ENCODE results near the gene MCM10.
"Not testable (repeated sequence)": the region's sequence is repeated elsewhere in the genome, so short reads cannot be mapped to it uniquely, and the experiment has no call there.

The MCM10 gene

GRCh38 chr10:13222566-13222965, 61.2 kb downstream of the MCM10 start:
- DNase-seq = no peak

- DNase-seq = no peak
Observed at GRCh38 chr10:13223241-13223640, 61.9 kb downstream of the MCM10 start.

DNA sequence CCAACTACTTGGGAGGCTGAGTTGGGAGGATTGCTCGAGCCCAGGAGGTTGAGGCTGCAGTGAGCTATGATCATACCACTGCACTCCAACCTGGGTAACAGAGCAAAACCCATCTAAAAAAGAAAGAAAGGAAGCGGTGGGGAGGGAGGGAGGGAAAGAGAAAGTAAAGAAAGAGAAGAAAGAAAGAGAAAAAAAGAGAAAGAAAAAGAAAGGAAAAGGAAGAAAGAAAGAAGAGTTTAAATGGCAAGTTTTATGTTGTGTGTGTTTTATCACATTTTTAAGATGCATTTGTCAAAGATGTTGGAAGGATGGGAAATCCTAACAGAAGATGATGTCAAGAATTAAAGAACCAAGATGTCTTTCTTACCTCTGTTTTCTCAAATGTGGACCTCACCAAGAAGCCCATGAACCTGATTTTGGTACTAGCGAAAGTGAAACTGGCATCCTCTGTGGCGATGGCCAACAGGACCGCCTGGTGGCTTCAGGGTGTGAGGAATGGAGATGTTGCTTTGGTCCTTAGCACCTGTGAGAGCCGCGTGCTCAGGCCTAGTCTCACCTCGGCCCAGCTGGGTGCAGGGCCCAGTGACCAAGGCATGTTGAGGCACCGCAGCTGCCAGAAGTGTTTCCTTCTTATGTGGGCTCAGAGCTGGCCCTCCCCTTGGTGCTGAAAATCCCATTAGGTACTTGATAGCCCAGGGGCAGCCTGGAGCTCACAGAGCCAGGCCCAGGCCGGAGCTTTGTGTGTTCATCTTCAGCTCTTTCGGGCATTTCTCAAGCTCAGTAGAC, 63.0 kb downstream of the MCM10 start:
- DNase-seq = no peak

GRCh38 chr10:13225601-13226000, 64.2 kb downstream of the MCM10 start:
- no peak for DNase-seq

DNA sequence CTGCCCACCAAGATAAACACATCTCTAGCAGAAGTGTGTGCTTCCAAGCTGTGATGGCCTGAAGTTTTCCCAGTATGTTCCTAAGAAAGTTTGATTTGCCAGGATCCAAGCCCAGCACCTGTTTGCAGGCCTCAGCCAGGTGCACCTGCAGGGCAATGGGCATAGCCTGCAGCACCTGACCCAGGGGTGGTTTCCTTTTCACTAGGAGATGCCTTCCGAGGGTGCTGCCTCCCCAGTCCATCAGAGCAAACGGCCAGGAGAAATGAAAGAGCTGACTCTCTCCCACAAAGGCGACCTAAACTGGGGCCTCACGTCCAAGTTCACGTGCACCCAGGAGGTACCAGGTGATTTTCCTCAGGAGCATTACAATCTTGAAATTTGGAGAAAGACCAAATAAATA, 65.7 kb downstream of the MCM10 start:
- no peak for DNase-seq

DNA sequence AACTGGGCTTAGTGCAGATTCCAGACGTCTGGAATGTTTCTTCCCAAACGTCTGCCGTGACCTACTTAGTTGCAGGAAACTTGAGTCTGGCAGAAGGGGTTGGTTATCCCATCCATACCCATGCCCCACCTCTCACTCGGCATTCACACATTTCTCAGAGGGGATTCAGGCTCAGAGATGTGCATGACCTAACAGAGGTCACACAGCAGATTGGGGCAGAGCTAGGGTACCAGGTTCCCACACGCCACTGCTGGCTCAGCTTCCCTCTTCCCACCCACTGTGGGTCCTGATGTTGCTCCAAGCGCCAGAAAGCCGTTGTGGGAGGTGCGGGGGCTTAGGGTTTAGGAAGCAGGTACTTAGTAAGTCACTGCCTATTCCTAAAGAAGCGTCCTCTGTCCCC, 69.8 kb downstream of the MCM10 start:
- DNase-seq = no peak

DNA sequence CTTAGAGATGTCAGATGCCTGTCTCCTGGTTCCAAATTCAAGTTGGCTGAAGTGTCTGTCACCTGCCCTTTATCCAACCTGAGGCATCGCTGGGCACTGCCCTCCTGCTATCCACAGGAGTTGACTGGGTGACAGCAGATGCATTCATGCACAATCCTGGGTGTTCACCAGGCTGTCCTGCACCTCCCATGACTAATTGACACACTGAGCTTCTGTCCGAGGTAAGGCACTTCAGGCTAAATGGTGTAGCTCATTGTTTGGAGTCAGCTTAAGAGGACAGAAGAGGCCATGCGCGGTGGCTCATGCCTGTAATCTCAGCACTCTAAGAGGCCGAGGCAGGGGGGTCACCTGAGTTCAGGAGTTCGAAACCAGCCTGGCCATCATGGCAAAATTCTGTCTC, 70.5 kb downstream of the MCM10 start:
- no peak for DNase-seq

DNA sequence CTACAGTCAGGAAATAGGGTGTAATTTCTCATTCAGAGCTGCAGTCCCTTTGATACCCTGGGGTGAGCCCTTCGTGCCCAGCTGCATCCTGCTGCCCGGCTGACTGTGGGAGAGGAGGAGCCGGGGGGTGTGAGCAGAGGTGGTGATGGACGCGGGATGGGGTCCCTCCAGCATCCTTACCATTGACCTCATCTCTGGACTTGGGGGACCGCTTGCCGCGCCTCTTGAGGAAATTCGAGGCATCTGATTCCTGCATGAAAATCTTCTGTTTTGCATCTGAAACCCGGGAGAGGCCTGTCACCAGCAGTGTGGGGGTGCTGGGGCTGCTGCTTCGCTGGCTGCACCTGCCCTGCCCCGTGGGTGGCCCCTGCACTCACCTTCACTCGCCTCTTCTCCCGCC, 72.0 kb downstream of the MCM10 start:
- DNase-seq = no peak

DNA sequence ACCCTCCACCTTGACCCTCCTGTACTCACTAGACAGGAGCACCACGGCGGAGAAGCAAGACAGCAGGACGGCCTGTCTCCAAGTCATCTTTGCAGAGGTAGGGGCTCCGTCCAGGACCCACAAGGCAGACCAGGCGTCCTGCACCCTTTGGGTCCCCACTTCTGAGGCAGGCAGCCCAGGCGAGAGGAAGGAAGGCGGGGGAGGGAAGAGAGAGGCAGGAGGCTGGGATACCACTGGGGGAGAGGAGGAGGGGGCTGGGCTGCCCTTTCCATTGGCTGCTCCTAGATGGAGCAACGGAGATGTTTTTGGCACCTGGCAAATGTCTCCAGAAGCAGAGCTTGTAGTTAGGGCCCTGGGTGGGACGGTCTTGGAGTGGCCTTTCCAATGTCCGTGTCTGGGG, 72.8 kb downstream of the MCM10 start, which contains the start of gene UCMA:
TSS of gene UCMA (minus strand) at position 203 of the 400 bp plus-strand sequence. CDS start at position 87, 116 bp downstream.
- peak; percentile 63 for DNase-seq

DNA sequence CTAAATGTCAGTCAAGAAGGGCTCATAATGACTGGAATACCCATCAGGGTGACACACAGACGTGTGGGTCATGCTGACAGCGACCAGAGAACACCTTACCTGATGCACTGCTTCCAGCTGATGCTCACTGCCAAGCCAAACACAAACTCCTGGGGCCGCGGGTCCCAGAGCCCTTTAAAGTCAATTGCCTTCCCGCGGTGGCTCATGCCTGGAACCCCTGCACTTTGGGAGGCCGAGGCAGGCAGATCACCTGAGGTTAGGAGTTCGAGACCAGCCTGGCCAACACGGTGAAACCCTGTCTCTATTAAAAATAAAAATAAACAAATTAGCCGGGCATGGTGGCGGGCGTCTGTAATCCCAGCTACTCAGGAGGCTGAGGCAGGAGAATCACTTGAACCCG, 73.4 kb downstream of the MCM10 start:
- not testable (repeated sequence) for DNase-seq

DNA sequence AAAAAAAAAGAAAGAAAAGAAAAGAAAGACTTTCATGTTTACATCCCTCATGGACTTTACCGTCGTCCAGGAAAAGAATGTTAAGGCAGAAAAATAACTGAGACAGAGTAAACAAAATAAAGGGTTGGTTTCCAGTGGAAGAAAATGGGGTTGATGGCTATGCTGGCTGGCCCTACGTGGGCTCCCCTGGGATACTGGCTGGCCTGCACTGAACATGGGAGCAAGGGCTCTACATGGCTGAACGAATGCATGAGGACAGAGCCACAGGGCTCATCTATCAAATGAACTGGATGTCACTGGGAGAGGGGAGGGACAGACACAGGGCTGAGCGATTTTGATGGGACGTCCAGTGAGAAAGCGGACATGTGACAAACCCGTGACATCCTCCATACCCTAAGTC, 75.3 kb downstream of the MCM10 start:
- DNase-seq = no peak

DNA sequence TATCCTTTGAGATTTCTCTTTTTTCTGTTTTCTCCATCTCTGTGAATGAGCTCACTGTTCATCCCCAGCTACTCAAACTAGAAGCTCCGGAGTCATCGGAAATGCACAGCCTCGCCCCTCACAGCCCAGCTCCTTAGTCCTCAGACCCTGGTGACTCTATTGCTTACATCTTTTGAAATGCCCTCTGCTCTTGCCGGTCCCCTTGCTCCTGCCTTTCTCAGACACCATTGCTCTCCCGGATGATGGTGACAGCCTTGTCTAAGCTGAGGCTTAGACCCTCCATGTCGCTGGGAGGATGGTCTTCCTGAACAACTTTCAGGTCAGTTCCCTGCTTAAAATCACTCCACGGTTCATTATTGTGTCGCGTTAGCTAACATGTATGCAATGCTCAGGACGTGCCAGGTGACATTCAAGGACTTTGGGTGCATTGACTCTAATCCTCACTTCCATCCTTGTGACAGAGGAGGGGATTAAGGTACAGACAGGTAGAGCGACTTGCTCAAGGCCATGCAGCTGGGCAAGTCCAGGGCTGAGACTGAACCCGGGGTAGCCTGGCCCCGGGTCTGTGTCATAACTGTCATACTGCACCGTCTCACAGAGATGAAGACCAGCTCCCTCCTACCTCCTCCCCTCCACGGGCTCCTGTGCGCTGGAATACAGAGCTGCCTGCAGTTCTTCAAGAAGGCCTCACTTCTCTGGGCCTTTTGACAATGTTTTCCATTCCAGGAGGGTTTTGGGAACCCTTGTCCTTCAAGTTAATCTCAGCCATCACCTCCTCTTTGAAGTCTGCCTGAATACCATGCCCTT, 77.1 kb downstream of the MCM10 start:
- no peak for DNase-seq

- DNase-seq = no peak
Observed at GRCh38 chr10:13239923-13240322, 78.6 kb downstream of the MCM10 start.

DNA sequence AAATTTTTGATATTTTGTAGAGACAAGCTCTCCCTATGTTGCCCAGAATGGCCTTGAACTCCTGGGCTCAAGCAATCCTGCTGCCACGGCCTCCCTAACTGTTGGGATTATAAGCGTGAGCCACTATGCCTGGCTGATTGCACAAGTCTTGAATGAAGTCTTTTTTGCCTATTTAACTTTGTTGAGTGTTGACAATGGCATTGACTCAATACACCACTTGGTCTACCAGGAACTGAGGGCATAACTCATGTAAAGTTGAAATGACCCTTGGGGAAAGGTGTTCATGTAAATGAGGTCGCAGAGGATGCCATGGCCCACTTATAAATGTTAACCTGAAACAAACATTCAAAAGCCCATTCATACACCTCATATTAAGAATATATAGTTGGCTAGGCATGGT, 80.3 kb downstream of the MCM10 start:
- no peak for DNase-seq

GRCh38 chr10:13242260-13242659, 80.9 kb downstream of the MCM10 start:
- not testable (repeated sequence) for DNase-seq

- peak; percentile 65 for DNase-seq
Observed at GRCh38 chr10:13247246-13247645, 85.9 kb downstream of the MCM10 start.

DNA sequence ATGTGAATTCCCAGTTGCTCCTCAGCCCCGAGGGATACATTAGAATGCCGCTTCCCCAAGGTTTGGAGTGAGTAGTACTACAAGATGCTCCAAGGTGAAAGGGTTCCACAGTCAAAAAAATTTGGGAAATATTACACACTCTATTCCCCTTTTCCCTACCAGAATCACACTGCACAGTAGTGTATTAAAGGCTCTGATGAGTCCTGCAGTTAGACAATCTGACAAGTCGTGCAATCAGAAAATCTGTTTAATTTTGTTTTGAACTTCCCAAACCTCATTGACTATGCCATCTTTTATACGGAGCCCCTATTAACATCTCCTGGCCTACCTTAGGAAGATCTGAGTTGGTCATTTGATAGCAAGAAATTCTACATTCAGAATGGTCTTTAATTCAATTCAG, 86.4 kb downstream of the MCM10 start:
- no peak for DNase-seq

- no peak for DNase-seq
Observed at GRCh38 chr10:13253726-13254125, 92.4 kb downstream of the MCM10 start.

DNA sequence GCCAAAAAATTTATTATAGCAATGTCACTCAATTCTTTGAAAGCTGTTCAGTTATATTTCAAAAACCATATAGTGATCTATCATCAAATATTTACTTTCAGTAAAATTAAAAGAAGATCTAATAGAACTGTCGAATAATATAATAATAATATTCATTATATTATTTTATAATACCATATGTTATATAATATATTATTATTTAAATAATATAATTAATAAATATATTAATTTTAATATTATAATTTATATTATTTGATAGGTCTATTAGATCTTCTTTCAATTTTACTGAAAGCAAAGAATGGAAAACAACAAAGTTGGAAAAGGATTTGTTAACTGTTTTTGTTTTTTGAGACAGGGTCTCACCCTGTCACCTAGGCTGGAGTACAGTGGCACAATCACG, 95.3 kb downstream of the MCM10 start:
- DNase-seq = no peak

- no peak for DNase-seq
Observed at GRCh38 chr10:13257621-13258140, 96.3 kb downstream of the MCM10 start.
